GM18951 (cell line): ENCODE results near the gene DEFB124.

Experiments used
- POLR2A ChIP-seq: IDR thresholded peaks from 4 replicates; pipeline ENCODE4 v1.6.1; 2011; ENCODE audit warnings: mild to moderate bottlenecking; ENCODE audit not compliant: insufficient read length, insufficient read depth; ENCODE audit errors: extremely low read depth
- in situ Hi-C: fragments of 300-500 bp; cut with MboI; formaldehyde crosslinking; loops from one replicate; pipeline ENCODE4 v1.12.0; 2022; ENCODE audit warnings: low sequenced_read_pairs, mixed read lengths, inconsistent platforms; ENCODE audit not compliant: unreplicated experiment

The DEFB124 gene

GRCh38 chr20:31500527-31500926, 25.6 kb upstream of the DEFB124 start:
- in situ Hi-C loops = no loop called here

DNA sequence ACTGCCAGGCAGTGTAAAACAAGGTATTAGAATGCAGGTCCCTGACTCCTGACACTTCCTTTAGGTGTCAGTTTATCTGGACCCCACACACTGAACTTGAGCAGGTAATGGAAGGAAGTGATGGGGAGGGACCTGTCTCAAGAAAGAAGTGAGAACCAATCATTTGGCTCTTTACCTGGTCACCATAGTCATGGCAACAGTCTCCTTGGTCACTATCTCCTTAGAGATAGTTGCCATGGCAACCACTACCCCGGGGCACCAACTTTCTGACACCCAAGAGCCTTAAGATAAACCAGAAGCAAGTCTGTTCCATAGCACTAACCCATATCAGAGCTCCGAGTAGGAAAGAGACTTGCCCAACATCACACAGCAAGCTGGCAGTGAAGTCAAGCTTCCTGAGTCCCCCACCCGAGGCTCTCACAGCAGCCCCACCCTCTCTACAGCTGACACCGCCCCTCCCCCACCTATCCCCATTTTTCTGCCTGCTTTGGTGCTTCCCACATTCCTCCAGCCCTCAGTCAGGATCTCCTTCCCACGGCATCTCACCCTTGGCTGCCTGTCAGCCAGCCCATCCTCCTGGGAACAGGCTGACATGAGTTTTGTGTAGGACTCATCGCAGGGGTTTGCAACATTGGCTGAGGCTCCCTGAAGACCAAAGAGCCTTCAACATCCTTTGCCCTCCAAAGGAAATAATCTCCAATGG, 23.1 kb upstream of the DEFB124 start:
- TF ChIP-seq POLR2A = no peak
- in situ Hi-C loops = no loop called here

More at GRCh38 chr20:31500527-31500926, 25.6 kb upstream of the DEFB124 start:
- TF ChIP-seq POLR2A = no peak

GRCh38 chr20:31496761-31497295, 21.9 kb upstream of the DEFB124 start:
- TF ChIP-seq POLR2A = no peak
- in situ Hi-C loops = no loop called here

DNA sequence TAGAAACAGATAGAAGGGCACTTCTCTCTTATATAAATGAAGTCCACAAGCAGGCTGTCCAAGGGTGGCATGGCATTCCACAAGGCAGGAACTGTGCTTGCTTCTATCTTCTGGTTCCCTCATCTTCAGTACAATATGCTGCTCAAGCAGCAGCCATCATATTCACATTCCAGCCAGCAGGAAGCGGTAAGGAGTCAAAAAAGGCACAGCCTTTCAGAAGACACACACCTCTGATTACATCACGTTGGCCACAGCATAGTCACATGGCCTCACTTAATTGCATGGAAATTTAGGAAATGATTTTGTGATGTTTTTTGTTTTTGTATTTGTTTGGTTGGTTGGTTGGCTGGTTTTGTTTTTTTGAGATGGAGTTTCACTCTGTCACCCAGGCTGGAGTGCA, 19.2 kb upstream of the DEFB124 start:
- no peak for TF ChIP-seq POLR2A
- in situ Hi-C loops = no loop called here

DNA sequence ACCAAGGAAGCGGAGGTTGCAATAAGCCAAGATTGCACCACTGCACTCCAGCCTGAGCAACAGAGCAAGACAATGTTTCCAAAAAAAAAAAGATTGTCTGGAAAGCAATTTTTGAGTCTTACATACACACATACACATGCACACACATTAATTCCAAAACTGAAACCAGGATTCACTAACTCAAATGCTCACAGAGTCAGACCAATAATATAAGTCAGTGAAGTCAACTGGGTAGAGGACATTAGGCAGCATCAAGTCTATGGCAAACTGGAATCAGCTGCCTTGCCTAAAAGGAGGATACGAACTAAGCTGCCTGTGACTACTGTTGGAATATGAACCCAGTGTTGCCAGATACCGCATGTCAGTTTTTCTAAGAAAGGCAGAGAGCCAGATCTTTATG, 15.8 kb upstream of the DEFB124 start:
- in situ Hi-C loops = no loop called here
- no peak for TF ChIP-seq POLR2A

- TF ChIP-seq POLR2A = no peak
- in situ Hi-C loops = no loop called here
Observed at GRCh38 chr20:31489152-31489551, 14.2 kb upstream of the DEFB124 start.

DNA sequence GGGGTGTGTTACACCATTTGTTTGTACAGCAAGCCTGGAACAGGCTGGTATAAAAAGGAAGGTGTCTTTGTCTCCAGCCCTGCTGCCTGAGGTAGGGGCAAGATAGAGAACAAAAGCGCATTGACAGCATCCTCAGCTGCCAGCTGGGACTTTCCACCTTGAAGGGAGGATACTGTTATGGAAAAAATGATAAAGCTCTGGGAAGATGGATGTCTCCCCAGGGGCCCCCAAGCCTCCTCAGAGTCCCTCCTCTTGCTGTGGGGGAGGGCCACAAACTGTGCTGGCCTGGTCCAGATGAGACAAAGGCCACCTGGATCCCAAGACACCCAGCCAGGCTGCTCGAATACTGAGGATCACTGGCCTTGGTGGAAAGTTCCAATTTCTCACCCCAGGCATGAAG, 13.2 kb upstream of the DEFB124 start:
- TF ChIP-seq POLR2A = no peak
- in situ Hi-C loops = no loop called here

GRCh38 chr20:31485450-31486339, 10.8 kb upstream of the DEFB124 start:
- TF ChIP-seq POLR2A = no peak
- in situ Hi-C loops = no loop called here

GRCh38 chr20:31484001-31484400, 9.1 kb upstream of the DEFB124 start:
- no peak for TF ChIP-seq POLR2A
- in situ Hi-C loops = no loop called here

DNA sequence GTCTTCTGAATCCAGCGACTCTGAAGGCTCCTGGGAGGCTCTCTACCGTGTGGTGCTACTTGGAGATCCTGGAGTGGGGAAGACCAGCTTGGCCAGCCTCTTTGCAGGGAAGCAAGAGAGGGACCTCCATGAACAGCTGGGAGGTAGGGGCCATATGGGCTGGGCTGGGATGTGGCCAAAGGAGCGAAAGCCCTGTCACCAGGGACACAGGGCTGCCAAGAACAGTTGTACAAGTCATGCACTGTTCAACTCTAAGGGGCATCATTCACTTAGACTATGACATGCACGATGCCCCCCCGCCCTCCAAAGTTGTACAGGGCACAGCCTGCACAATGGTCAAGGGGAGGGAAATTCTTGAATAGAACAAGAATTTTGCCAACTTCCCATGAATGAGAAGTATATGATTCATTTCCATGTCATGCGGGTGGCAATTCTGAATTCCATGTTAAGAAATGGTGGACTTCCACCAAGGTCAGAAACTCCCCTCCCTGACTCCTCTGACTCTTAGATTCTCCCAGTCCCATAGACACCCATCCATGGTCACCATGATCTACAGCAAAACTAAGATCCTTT, 1.8 kb upstream of the DEFB124 start:
- in situ Hi-C loops = no loop called here
- no peak for TF ChIP-seq POLR2A

- TF ChIP-seq POLR2A = no peak
- in situ Hi-C loops = no loop called here
Observed at GRCh38 chr20:31476294-31476585, 1.3 kb upstream of the DEFB124 start.

DNA sequence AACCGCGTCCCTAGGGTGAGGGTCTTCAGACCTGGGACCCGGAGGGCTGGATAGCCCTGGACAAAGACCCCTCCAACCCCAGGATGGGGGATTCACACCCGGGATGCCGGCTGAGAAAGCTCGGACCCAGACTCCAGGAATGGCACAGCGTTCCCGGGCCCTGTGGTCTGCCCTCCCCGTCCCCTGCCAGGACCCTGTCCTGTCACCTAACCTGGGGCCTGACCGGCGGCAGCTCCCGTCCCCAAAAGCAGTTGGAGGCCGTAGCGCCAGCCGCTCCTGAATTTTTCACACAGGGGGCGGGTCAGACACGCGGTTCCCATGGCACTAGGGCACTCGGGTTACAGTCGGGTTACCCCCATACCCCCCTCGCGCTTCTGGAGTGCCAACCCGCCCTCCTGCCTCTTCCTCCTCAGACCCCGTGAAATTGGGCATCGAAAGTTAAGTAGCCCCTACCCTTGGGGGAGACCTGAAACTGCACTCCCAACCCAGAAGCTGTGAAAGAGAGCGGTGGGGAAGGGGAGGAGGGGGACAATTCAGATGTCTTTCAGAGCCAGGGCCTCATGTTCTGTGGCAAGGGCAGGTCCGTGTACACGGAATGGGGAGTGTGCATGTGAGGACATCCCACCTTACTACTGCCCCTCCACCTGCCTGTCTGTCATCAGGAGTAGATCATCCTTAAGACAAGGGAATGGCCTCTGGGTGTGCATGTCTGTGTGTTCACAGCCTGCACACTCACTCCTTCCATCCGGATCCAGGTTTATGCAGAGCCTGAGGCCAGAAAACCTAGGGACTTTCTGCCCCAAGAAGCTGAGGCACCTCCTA, 756 bp upstream of the DEFB124 start:
- in situ Hi-C loops = no loop called here
- TF ChIP-seq POLR2A = no peak

DNA sequence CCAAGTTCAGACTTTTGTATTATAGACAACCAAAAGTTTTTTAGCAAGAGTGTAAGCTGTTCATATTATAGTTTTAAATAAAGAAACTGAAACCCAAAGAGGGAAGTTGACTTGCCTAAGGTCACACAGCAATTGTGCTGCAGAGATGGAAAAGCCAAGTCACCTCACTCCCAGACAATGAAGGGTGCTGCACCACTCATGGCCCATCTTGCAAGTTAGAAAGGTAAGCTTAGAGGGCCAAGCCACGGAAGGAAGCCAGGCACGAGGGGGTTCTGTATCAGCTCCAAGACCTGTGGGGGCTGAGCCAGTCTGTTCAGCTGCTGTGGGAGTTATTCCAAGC, 860 bp downstream of the DEFB124 start:
- in situ Hi-C loops = no loop called here
- no peak for TF ChIP-seq POLR2A
